Mesothelial cell of epicardium (in vitro differentiated cells): Measurements from ENCODE around the gene ARL17B. TPM values are rescaled to one million over a fixed set of nuclear protein-coding genes. Genes with fewer than 3 reads are reported as not detected.
A peak's percentile ranks its signal among the peaks of the same experiment; 100 is the strongest.
"Not testable (repeated sequence)": the region's sequence is repeated elsewhere in the genome, so short reads cannot be mapped to it uniquely, and the experiment has no call there.

ENCODE experiments used
- DNase-seq, 2 experiments: peaks; one replicate each; pipeline ENCODE4 v3.0.0; 2021; ENCODE audit warnings: low spot score in 2 of 2; ENCODE audit not compliant: unreplicated experiment in 2 of 2
- H3K27ac Mint-ChIP-seq: 2 replicates; pipeline ENCODE4 v1.8.0; 2021; ENCODE audit warnings: mixed read lengths
- H3K27me3 Mint-ChIP-seq: 2 replicates; pipeline ENCODE4 v1.8.0; 2021; ENCODE audit warnings: low read depth, mixed read lengths
- H3K36me3 Mint-ChIP-seq: 2 replicates; pipeline ENCODE4 v1.8.0; 2021; ENCODE audit warnings: mixed read lengths
- H3K4me1 Mint-ChIP-seq: 2 replicates; pipeline ENCODE4 v1.8.0; 2021; ENCODE audit warnings: mixed read lengths
- H3K4me3 Mint-ChIP-seq: 2 replicates; pipeline ENCODE4 v1.8.0; 2021; ENCODE audit warnings: mild to moderate bottlenecking, moderate library complexity, mixed read lengths
- H3K9me3 Mint-ChIP-seq: 2 replicates; pipeline ENCODE4 v1.8.0; 2021; ENCODE audit warnings: mixed read lengths
- CTCF ChIP-seq: fragments of 200-600 bp; sonication (generic); IDR thresholded peaks from one replicate; pipeline ENCODE4 v1.5.0; 2021; ENCODE audit warnings: antibody characterized with exemption; ENCODE audit not compliant: unreplicated experiment
- total RNA-seq: library from RNA; stranded (reverse); gene quantifications from 3 replicates; pipeline ENCODE4 v1.2.1, GENCODE V29; 2021

ARL17B gene
- total RNA-seq, 1 donor from 2014 or later, result 18.0 TPM

GRCh38 chr17:46276728-46277479 is 84.7 kb downstream of the ARL17B start:
- DNase-seq, H3K27ac Mint-ChIP-seq, H3K4me1 Mint-ChIP-seq, H3K9me3 Mint-ChIP-seq, H3K36me3 Mint-ChIP-seq, H3K4me3 Mint-ChIP-seq: not testable (repeated sequence)
- H3K27me3 Mint-ChIP-seq, result peaks cover 32% of the 10 kb centered on the region

GRCh38 chr17:46274238-46274637 is 87.3 kb downstream of the ARL17B start:
- H3K27me3 Mint-ChIP-seq, result peaks cover 48% of the 10 kb centered on the region
- no peaks in the 10 kb centered on the region for H3K36me3 Mint-ChIP-seq
- DNase-seq, result no peak

GRCh38 chr17:46273541-46274236 is 87.9 kb downstream of the ARL17B start:
- Mint-ChIP-seq H3K4me1 (no peaks in the 10 kb centered on the region), H3K9me3 (no peaks in the 10 kb centered on the region), H3K36me3 (no peaks in the 10 kb centered on the region), H3K27ac (no peak overlapping the region), H3K27me3 (peaks cover 52% of the 10 kb centered on the region), H3K4me3 (no peak overlapping the region)
- no peak for DNase-seq
- TF ChIP-seq CTCF, result no peak

More at GRCh38 chr17:46274238-46274637, 87.3 kb downstream of the ARL17B start:
- no peak for TF ChIP-seq CTCF
- no peak overlapping the region for H3K27ac Mint-ChIP-seq
- no peaks in the 10 kb centered on the region for H3K9me3 Mint-ChIP-seq
- H3K4me1 Mint-ChIP-seq, result no peaks in the 10 kb centered on the region
- no peak overlapping the region for H3K4me3 Mint-ChIP-seq

- TF ChIP-seq CTCF, result no peak
- H3K4me1 Mint-ChIP-seq, result peaks cover 10% of the 10 kb centered on the region
- no peak overlapping the region for H3K27ac Mint-ChIP-seq
- no peak for DNase-seq
- no peak overlapping the region for H3K4me3 Mint-ChIP-seq
- no peaks in the 10 kb centered on the region for H3K9me3 Mint-ChIP-seq
- no peaks in the 10 kb centered on the region for H3K36me3 Mint-ChIP-seq
- H3K27me3 Mint-ChIP-seq, result peaks cover 76% of the 10 kb centered on the region
These were observed 91.5 kb downstream of the ARL17B start for GRCh38 chr17:46270032-46270431.

GRCh38 chr17:46266656-46267544 is 94.7 kb downstream of the ARL17B start:
- Mint-ChIP-seq H3K9me3 (no peaks in the 10 kb centered on the region), H3K27ac (peak overlapping the region; percentile 84), H3K36me3 (no peaks in the 10 kb centered on the region), H3K4me3 (peak overlapping the region; percentile 82), H3K27me3 (peaks cover 70% of the 10 kb centered on the region), H3K4me1 (peaks cover 16% of the 10 kb centered on the region)
- DNase-seq, result peak; percentile 78 to 86
- TF ChIP-seq CTCF, result no peak

- Mint-ChIP-seq H3K4me1 (peaks cover 16% of the 10 kb centered on the region), H3K27me3 (peaks cover 71% of the 10 kb centered on the region), H3K4me3 (peak overlapping the region; percentile 82), H3K27ac (peak overlapping the region; percentile 84)
- DNase-seq, result peak in 1 of 2 experiments; percentile 36
- not testable (repeated sequence) for H3K9me3 Mint-ChIP-seq, H3K36me3 Mint-ChIP-seq
These were observed 95.4 kb downstream of the ARL17B start for GRCh38 chr17:46266063-46266655.
